Suprapubic skin (tissue), 4 donors: ENCODE measurements around the gene CAMK1D. TPM values are rescaled to one million over a fixed set of nuclear protein-coding genes. Genes with fewer than 3 reads are reported as not detected.
A peak's percentile ranks its signal among the peaks of the same experiment; 100 is the strongest.
"Not testable (repeated sequence)": the region's sequence is repeated elsewhere in the genome, so short reads cannot be mapped to it uniquely, and the experiment has no call there.

Experiments
- DNase-seq, 2 donors: peaks; one replicate each; pipeline ENCODE4 v3.0.0-alpha.2; 2019; ENCODE audit warnings: low spot score in 2 of 2
- H3K27ac ChIP-seq: fragments of 200-600 bp; sonication (generic); one replicate; pipeline ENCODE4 v1.5.1; 2019
- H3K27me3 ChIP-seq: fragments of 200-600 bp; sonication (generic); one replicate; pipeline ENCODE4 v1.5.1; 2019
- H3K36me3 ChIP-seq: fragments of 200-600 bp; sonication (generic); one replicate; pipeline ENCODE4 v1.5.1; 2019
- H3K4me1 ChIP-seq: fragments of 200-600 bp; sonication (generic); one replicate; pipeline ENCODE4 v1.5.1; 2019
- H3K4me3 ChIP-seq: fragments of 200-600 bp; sonication (generic); one replicate; pipeline ENCODE4 v1.5.1; 2019; ENCODE audit warnings: mild to moderate bottlenecking
- H3K9me3 ChIP-seq: fragments of 200-600 bp; sonication (generic); one replicate; pipeline ENCODE4 v1.5.1; 2019
- CTCF ChIP-seq, 2 donors: fragments of 200-600 bp in 1 of 2; fragments of 450-650 bp in 1 of 2; sonication (generic) in 1 of 2; IDR thresholded peaks; one replicate each; pipeline ENCODE4 v1.5.1; 2016 to 2019; ENCODE audit warnings: antibody characterized with exemption in 2 of 2, mild to moderate bottlenecking in 1 of 2, moderate library complexity in 1 of 2
- EP300 ChIP-seq: sonication (generic); formaldehyde crosslinking; IDR thresholded peaks from one replicate; pipeline ENCODE4 v1.6.1; 2017; ENCODE audit warnings: antibody characterized with exemption
- POLR2A ChIP-seq, 2 donors: fragments of 450-650 bp; IDR thresholded peaks; one replicate each; pipeline ENCODE4 v1.6.1; 2017; ENCODE audit warnings: antibody characterized with exemption in 2 of 2, mild to moderate bottlenecking in 2 of 2, moderate library complexity in 2 of 2
- POLR2AphosphoS5 ChIP-seq, 3 donors: sonication (generic); formaldehyde crosslinking; IDR thresholded peaks; one replicate each; pipeline ENCODE4 v1.6.1; 2017; ENCODE audit warnings: antibody characterized with exemption in 3 of 3
- WGBS: methylation state at CpG from one replicate; pipeline ENCODE4 v1.1.5; 2018; 5-methylcytosine and 5-hydroxymethylcytosine counted together
- total RNA-seq, 4 donors: library from RNA; depleted of rRNA; stranded (reverse); fragments of >200 nt; gene quantifications; one replicate each; pipeline ENCODE4 v1.1.0, GENCODE V29; 2016

Gene CAMK1D
- total RNA-seq = 10 to 100 TPM; 26.4 to 31.3 (median 30.2) TPM

- Histone ChIP-seq H3K4me3 (peak within 1 kb of the TSS; percentile 97), H3K27me3 (no peaks in the 10 kb centered on the region), H3K36me3 (no peaks in the 10 kb centered on the region), H3K9me3 (no peaks in the 10 kb centered on the region), H3K27ac (peak within 1 kb of the TSS; percentile 93), H3K4me1 (peaks cover 23% of the 10 kb centered on the region)
- DNase-seq = peak; percentile 89 to 91
- WGBS = under 1% methylated on average over 33 of the region's 95 CpGs
- TF ChIP-seq POLR2AphosphoS5 (IDR thresholded peaks at IDR 0.05) = peak in 1 of 3 donors; percentile 14
- no peak for TF ChIP-seq EP300
- TF ChIP-seq CTCF (IDR thresholded peaks at IDR 0.05) = peak in 1 of 2 donors; percentile 50
- peak in 1 of 2 donors; percentile 36 for TF ChIP-seq POLR2A (IDR thresholded peaks at IDR 0.05)
Measured at GRCh38 chr10:12348870-12349628, at the start of gene CAMK1D. CAMK1D (plus strand) TSS chr10:12349547.

GRCh38 chr10:12301036-12301435 is 48.3 kb upstream of the CAMK1D start:
- not testable (repeated sequence) for H3K9me3 ChIP-seq, DNase-seq, H3K4me3 ChIP-seq, H3K4me1 ChIP-seq, H3K36me3 ChIP-seq, H3K27me3 ChIP-seq, H3K27ac ChIP-seq
- WGBS = 99% methylated on average over 4 of the region's 4 CpGs

GRCh38 chr10:12308057-12308456 is 41.3 kb upstream of the CAMK1D start:
- Histone ChIP-seq H3K27ac (no peak overlapping the region), H3K4me3 (no peak overlapping the region), H3K36me3 (no peaks in the 10 kb centered on the region), H3K27me3 (no peaks in the 10 kb centered on the region), H3K9me3 (no peaks in the 10 kb centered on the region), H3K4me1 (no peaks in the 10 kb centered on the region)
- DNase-seq = no peak
- 79% methylated on average over 6 of the region's 6 CpGs for WGBS
- TF ChIP-seq EP300 (no peak), POLR2A (IDR thresholded peaks at IDR 0.05) (no peak), CTCF (IDR thresholded peaks at IDR 0.05) (no peak), POLR2AphosphoS5 (IDR thresholded peaks at IDR 0.05) (no peak)

- no peak for TF ChIP-seq CTCF (IDR thresholded peaks at IDR 0.05)
- TF ChIP-seq EP300 = no peak
- TF ChIP-seq POLR2A (IDR thresholded peaks at IDR 0.05) = no peak
- TF ChIP-seq POLR2AphosphoS5 (IDR thresholded peaks at IDR 0.05) = no peak
- Histone ChIP-seq H3K27me3 (no peaks in the 10 kb centered on the region), H3K27ac (no peak overlapping the region), H3K4me3 (no peak overlapping the region), H3K36me3 (no peaks in the 10 kb centered on the region), H3K4me1 (no peaks in the 10 kb centered on the region), H3K9me3 (no peaks in the 10 kb centered on the region)
- DNase-seq = no peak
- WGBS = 66% methylated on average over 6 of the region's 8 CpGs
Measured at GRCh38 chr10:12308736-12309375, 40.5 kb upstream of the CAMK1D start.

- not testable (repeated sequence) for H3K9me3 ChIP-seq, H3K36me3 ChIP-seq, H3K27me3 ChIP-seq, H3K27ac ChIP-seq, H3K4me1 ChIP-seq, DNase-seq, H3K4me3 ChIP-seq
- WGBS = 88% methylated on average over 5 of the region's 5 CpGs
Measured at GRCh38 chr10:12309783-12310182, 39.6 kb upstream of the CAMK1D start.

- Histone ChIP-seq H3K4me3 (no peak overlapping the region), H3K9me3 (no peaks in the 10 kb centered on the region), H3K36me3 (no peaks in the 10 kb centered on the region), H3K27me3 (no peaks in the 10 kb centered on the region), H3K4me1 (no peaks in the 10 kb centered on the region), H3K27ac (no peak overlapping the region)
- DNase-seq = no peak
- TF ChIP-seq CTCF (IDR thresholded peaks at IDR 0.05) = no peak
- no peak for TF ChIP-seq POLR2AphosphoS5 (IDR thresholded peaks at IDR 0.05)
- TF ChIP-seq POLR2A (IDR thresholded peaks at IDR 0.05) = no peak
- no peak for TF ChIP-seq EP300
- 78% methylated on average over 6 of the region's 6 CpGs for WGBS
Measured at GRCh38 chr10:12314836-12315235, 34.5 kb upstream of the CAMK1D start.
